ENCODE measurements around the gene PCA3. TPM values are rescaled to one million over a fixed set of nuclear protein-coding genes. Genes with fewer than 3 reads are reported as not detected.

Gene PCA3
- total and polyA plus RNA-seq, 9 of the 15 experiments (the other 6 are each of a cell fraction or from before 2014, with no cell fraction given), result not detected

DNA sequence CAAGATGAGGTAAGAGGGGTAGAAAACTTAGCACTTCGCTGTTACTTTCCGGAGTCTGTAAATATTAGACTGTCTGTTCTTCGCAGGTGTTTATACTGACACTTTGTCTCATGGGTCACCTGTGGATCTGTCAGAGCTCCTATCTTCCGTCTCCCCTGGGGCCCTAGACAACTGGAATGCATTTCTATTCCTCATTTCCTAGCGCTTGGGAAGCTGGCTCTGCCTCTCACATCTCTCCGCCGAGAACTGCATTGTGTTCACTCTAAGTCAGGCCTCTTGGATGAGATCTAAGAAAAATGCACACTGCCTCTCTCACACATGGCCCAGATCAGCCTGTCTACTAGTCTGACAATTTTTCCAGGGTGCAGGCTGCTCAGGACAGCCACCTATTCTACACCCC lies 39.5 kb downstream of the PCA3 start (continued):
- TF ChIP-seq ZNF24 (IDR thresholded peaks at IDR 0.05) (no peak), WHSC1 (IDR thresholded peaks at IDR 0.05; ENCODE audit: low read length) (no peak), SIRT6 (IDR thresholded peaks at IDR 0.05; ENCODE audit: low read depth, low read length) (no peak), HEY1 (CRISPR knock-in tag; IDR thresholded peaks at IDR 0.05; ENCODE audit: borderline replicate concordance) (no peak), PTRF (tag; IDR thresholded peaks at IDR 0.05) (no peak), SLC30A9 (CRISPR knock-in tag; IDR thresholded peaks at IDR 0.05) (no peak)
- TF ChIP-seq, protein P1, sequence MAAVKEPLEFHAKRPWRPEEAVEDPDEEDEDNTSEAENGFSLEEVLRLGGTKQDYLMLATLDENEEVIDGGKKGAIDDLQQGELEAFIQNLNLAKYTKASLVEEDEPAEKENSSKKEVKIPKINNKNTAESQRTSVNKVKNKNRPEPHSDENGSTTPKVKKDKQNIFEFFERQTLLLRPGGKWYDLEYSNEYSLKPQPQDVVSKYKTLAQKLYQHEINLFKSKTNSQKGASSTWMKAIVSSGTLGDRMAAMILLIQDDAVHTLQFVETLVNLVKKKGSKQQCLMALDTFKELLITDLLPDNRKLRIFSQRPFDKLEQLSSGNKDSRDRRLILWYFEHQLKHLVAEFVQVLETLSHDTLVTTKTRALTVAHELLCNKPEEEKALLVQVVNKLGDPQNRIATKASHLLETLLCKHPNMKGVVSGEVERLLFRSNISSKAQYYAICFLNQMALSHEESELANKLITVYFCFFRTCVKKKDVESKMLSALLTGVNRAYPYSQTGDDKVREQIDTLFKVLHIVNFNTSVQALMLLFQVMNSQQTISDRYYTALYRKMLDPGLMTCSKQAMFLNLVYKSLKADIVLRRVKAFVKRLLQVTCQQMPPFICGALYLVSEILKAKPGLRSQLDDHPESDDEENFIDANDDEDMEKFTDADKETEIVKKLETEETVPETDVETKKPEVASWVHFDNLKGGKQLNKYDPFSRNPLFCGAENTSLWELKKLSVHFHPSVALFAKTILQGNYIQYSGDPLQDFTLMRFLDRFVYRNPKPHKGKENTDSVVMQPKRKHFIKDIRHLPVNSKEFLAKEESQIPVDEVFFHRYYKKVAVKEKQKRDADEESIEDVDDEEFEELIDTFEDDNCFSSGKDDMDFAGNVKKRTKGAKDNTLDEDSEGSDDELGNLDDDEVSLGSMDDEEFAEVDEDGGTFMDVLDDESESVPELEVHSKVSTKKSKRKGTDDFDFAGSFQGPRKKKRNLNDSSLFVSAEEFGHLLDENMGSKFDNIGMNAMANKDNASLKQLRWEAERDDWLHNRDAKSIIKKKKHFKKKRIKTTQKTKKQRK (IDR thresholded peaks at IDR 0.05; ENCODE audit: borderline replicate concordance, low read depth, low read length), result no peak
- TF ChIP-seq, protein P2, sequence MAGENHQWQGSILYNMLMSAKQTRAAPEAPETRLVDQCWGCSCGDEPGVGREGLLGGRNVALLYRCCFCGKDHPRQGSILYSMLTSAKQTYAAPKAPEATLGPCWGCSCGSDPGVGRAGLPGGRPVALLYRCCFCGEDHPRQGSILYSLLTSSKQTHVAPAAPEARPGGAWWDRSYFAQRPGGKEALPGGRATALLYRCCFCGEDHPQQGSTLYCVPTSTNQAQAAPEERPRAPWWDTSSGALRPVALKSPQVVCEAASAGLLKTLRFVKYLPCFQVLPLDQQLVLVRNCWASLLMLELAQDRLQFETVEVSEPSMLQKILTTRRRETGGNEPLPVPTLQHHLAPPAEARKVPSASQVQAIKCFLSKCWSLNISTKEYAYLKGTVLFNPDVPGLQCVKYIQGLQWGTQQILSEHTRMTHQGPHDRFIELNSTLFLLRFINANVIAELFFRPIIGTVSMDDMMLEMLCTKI (IDR thresholded peaks at IDR 0.05; ENCODE audit: partially characterized antibody), result no peak
